ENCODE data around the gene ORC3.

DNA sequence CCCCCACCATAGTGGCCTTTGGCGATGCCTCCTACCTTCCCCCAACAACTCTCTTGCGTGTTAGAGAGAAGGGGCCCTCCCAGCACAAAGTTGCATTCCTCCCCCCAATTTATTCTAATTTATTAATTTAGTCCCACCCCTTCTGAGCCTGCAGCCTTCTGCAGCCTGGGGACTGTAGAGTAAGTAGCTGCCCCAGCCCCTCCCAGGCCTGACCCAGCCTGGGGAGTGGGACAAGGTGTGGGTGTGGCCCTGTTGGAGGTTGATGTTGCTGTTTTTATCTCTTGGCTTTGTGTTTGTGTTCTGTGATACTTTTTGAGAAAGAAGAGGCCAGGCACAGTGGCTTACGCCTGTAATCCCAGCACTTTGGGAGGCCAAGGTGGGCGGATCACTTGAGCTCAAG is 49.4 kb downstream of the ORC3 start:
- TF ChIP-seq ZNF514 (tag by site-specific recombination; IDR thresholded peaks at IDR 0.05), result no peak
- TF ChIP-seq, protein P1, sequence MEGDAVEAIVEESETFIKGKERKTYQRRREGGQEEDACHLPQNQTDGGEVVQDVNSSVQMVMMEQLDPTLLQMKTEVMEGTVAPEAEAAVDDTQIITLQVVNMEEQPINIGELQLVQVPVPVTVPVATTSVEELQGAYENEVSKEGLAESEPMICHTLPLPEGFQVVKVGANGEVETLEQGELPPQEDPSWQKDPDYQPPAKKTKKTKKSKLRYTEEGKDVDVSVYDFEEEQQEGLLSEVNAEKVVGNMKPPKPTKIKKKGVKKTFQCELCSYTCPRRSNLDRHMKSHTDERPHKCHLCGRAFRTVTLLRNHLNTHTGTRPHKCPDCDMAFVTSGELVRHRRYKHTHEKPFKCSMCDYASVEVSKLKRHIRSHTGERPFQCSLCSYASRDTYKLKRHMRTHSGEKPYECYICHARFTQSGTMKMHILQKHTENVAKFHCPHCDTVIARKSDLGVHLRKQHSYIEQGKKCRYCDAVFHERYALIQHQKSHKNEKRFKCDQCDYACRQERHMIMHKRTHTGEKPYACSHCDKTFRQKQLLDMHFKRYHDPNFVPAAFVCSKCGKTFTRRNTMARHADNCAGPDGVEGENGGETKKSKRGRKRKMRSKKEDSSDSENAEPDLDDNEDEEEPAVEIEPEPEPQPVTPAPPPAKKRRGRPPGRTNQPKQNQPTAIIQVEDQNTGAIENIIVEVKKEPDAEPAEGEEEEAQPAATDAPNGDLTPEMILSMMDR (tag by site-specific recombination; IDR thresholded peaks at IDR 0.05), result no peak
